HG02943 (cell line): ENCODE measurements around the gene MTX1.
"Not testable (repeated sequence)": the region's sequence is repeated elsewhere in the genome, so short reads cannot be mapped to it uniquely, and the experiment has no call there.

Experiments
- ATAC-seq: cut with Tn5 transposase; IDR thresholded peaks from one replicate; pipeline ENCODE4 v1.9.1; 2021; ENCODE audit warnings: mild to moderate bottlenecking, low read depth, moderate library complexity; ENCODE audit not compliant: unreplicated experiment

MTX1 gene

GRCh38 chr1:155205969-155206593 is 2.4 kb upstream of the MTX1 start:
- ATAC-seq, result no peak

- no peak for ATAC-seq
Measured at GRCh38 chr1:155206891-155207805, 1.3 kb upstream of the MTX1 start.

GRCh38 chr1:155207806-155208540 is 522 bp upstream of the MTX1 start, which contains the start of gene THBS3:
Gene THBS3, minus strand, starts transcription at chr1:155207897. Its CDS starts 21 bp downstream, at chr1:155207876.
- no peak for ATAC-seq

DNA sequence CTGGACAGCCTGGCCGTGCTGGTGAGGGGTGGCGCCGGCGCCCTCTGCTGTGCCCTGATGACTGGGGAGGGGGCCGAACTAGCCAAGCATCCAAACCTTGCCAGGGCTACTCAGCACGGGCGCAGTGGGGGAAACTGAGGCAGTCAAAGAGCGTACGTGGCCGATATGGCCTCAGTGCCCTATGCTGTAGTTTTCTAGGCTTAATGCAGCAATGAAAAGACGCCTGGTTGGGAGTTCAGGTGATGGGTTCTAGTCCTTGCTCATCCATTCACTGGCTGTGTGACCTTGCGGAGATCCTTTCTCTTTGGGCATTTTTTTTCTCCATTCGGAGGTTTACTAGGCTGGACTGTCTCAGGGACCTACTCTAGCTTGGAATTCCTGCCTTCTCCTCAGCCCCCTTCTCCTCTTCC is 822 bp downstream of the MTX1 start:
- ATAC-seq, result no peak

- no peak for ATAC-seq
Measured at GRCh38 chr1:155210314-155211104, 2.0 kb downstream of the MTX1 start.

DNA sequence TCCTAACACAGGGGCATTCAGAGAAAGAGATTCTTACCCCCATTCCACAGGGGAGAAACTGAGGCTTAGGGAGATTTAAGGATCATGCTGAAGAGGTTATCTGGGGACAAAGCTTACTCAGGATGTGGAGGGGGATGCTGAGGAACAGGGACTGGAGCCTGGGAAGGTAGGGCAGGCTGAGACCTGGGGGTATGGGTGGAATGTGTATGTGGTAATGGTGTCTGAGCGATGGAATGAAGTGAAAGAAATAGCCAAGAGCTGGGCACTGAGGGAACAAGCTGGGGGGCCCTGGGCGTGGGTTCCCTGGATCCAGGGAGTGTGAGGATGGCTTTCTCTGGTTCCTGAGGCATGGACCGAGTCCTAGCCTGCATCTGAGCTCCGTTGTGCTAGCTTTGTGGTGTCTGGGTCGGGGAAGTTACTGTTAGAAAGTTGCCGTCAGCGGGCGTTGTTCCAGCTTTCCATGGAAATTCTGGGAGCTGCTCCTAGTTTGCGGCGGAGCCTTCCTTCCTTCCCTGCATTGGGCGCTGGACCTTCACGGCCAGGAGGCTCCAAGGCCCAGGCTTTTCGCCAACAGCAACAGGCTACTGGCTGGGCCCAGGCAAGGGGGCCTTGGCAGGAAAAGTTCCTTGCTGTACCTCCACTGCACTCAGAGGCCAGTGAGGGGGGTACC is 3.0 kb downstream of the MTX1 start:
- not testable (repeated sequence) for ATAC-seq

DNA sequence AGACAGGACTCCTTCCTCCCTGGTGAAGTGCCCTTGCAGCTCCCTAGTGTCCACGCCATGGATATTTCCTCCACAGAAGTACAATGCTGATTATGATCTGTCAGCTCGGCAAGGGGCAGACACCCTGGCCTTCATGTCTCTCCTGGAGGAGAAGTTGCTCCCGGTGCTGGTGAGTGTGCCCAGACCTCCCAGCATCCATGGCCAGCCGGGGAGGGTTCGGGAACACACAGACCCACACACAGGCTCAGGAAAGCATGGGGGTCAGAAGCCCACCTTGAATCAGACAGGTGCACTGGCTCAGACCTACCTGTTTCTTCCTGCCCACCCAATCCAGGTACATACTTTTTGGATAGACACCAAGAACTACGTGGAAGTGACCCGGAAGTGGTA is 3.6 kb downstream of the MTX1 start:
- not testable (repeated sequence) for ATAC-seq

- ATAC-seq, result not testable (repeated sequence)
Measured at GRCh38 chr1:155214702-155215101, 6.2 kb downstream of the MTX1 start.

DNA sequence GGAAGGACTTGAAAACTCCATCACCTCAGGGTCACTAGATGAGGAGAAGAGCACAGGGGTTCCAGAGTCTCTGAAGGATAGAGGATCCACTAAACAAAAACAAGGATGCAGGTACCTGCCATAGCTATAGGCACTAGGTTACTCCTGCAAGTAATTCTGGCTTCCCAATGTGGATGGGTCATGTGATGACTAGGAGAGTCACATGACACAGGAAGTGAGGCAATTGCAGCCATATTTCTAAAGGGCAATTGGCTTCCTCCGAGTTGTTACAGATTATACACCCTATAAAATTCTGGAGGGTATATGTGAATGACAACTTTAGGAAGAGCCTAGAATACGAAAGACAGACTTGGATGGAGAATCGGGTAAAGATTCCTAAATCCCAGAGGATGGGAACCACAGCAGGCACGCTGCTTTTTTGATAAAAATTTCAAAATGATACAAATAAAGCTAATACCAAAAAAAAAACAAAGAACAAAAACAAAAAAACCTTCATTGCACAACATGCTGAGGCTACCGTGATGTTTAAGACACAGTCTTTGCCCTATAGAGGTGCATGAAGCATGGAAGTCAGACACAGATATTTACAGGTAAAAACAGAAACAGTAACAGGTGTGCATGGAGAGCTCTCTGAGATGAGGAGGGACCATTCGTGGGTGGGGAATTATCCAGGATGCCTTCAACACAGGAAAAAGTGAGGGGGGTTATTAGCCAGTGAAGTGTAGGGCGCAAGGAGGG is 10.5 kb downstream of the MTX1 start:
- no peak for ATAC-seq

GRCh38 chr1:155219592-155220031 is 11.1 kb downstream of the MTX1 start:
- ATAC-seq, result no peak

GRCh38 chr1:155220211-155220965 is 11.9 kb downstream of the MTX1 start:
- not testable (repeated sequence) for ATAC-seq

- no peak for ATAC-seq
Measured at GRCh38 chr1:155223047-155223446, 14.6 kb downstream of the MTX1 start.

DNA sequence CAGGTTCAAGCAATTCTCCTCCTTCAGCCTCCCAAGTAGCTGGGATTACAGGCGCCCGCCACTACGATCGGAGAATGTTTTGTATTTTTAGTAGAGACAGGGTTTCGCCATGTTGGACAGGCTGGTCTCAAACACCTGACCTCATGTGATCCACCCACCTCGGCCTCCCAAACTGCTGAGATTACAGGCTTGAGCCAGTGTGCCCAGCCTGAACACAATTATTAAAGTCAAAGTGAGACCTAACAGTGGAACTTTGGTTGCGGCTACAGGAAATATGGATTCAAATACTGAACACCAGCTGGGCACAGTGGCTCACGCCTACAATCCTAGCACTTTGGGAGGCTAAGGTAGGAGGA is 16.9 kb downstream of the MTX1 start:
- not testable (repeated sequence) for ATAC-seq

DNA sequence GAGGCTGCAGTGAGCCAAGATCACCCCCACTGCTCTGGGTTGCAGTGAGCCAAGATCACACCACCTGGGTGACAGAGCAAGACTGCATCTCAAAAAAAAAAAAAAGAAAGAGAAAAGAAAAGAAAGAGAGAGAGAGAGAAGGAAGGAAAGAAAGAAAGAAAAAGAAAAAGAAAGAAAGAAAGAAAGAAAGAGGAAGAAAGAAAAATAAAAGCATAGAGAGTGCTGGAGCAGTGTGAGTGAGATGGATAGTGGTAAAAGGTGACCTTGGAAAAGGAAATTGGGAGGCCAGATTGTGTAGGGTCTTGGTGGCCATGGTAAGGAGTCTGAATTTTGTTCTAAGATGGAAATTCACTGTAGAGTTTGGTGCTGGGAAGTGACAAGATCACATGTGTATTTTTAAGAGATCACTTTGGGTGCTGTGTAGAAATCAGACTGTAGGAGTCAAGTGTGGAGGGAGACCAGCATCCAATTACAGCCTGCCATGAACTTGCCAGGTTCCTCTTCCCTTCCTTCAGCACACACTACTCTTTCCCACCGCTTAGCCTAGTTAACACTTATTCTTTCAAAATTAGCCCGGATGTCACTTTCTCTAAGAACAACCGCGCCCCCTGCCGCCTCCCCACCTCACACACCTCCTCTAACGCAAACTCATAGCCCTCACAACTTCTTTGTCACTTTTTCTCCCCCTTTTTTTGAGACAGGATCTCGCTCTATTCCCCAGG is 17.9 kb downstream of the MTX1 start:
- ATAC-seq, result no peak

DNA sequence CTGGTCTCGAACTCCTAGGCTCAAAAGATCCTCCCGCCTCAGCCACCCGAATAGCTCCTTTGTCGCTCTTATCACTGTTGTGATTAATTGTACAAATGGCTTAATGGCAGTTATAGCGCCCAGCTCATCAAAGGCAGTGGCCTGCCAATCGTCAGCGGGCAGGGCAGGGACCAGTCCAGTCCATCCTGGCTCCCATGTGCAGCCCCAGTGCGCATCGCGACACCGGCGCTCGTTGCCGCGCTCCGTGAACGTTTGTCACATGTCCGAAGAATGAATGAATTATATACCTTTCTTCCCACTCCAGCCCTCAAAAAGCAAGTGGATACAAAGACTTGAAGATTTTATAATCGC is 18.4 kb downstream of the MTX1 start:
- ATAC-seq, result no peak

DNA sequence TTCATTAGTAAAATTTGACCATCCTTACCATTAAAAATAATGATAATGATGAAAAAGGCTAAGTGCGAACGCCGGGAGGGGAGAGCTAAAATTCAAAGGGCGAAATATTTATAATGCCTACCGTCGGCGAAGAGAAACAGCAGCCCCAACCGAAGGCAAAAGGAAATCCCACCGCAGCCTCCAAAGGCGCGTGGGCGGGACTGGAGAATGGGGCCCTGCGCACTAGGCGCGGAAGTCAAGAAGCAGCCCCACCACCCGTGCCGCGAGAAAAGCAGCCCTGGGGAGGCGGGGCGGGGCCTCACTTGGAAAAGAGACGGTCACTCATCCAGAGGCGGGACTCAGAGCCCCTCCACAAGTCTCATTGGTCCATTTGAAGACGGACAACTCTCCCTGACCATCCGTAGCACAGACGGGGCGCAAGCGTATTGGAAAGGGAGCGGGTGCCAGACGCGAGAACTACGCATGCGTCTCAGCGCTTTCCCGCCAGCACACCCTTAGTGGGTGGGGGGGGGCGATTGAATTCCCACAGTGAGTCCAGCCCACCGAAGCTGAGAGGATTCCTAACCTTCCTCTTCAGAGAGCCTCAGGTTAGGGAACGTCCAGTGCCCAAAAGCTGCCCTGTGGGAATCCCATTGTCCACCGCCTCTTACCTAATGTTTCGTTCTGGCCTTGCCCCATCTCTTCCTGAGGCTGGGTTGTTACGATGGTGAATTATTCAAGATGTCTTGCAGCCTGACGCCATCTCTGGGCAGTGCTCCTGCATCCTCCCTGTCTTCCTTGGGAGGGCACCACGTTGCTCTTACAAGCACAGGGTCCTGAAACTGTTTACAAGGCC is 19.0 kb downstream of the MTX1 start:
- ATAC-seq, result peak; percentile 96

DNA sequence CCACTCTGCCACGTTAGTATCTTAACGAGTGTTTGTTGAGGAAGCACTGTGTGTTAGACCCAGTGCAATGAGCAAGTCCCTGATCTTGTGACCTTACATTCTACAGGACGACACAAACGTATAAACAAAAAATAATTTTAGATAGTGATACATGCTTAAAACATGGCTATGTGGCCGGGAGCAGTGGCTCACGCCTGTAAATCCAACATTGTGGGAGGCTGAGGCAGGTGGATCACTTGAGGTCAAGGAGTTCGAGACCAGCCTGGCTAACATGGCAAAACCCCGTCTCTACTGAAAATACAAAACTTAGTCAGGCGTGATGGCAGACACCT is 19.6 kb downstream of the MTX1 start:
- peak; percentile 3 for ATAC-seq
